ENCODE data around the gene TTC38.

GRCh38 chr22:46275455-46276122 is 7.8 kb downstream of the TTC38 start:
- TF ChIP-seq ZNF350 (tag by site-specific recombination; IDR thresholded peaks at IDR 0.05), result no peak
- no peak for TF ChIP-seq ZNF610 (tag by site-specific recombination; IDR thresholded peaks at IDR 0.05; ENCODE audit: borderline replicate concordance)
- TF ChIP-seq, protein P1, sequence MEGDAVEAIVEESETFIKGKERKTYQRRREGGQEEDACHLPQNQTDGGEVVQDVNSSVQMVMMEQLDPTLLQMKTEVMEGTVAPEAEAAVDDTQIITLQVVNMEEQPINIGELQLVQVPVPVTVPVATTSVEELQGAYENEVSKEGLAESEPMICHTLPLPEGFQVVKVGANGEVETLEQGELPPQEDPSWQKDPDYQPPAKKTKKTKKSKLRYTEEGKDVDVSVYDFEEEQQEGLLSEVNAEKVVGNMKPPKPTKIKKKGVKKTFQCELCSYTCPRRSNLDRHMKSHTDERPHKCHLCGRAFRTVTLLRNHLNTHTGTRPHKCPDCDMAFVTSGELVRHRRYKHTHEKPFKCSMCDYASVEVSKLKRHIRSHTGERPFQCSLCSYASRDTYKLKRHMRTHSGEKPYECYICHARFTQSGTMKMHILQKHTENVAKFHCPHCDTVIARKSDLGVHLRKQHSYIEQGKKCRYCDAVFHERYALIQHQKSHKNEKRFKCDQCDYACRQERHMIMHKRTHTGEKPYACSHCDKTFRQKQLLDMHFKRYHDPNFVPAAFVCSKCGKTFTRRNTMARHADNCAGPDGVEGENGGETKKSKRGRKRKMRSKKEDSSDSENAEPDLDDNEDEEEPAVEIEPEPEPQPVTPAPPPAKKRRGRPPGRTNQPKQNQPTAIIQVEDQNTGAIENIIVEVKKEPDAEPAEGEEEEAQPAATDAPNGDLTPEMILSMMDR (tag by site-specific recombination; IDR thresholded peaks at IDR 0.05), result no peak
- no peak for TF ChIP-seq ZNF146 (tag by site-specific recombination; IDR thresholded peaks at IDR 0.05)
- no peak for TF ChIP-seq BCL11A (tag by site-specific recombination; IDR thresholded peaks at IDR 0.05; ENCODE audit: low read depth)
- TF ChIP-seq, protein P2, sequence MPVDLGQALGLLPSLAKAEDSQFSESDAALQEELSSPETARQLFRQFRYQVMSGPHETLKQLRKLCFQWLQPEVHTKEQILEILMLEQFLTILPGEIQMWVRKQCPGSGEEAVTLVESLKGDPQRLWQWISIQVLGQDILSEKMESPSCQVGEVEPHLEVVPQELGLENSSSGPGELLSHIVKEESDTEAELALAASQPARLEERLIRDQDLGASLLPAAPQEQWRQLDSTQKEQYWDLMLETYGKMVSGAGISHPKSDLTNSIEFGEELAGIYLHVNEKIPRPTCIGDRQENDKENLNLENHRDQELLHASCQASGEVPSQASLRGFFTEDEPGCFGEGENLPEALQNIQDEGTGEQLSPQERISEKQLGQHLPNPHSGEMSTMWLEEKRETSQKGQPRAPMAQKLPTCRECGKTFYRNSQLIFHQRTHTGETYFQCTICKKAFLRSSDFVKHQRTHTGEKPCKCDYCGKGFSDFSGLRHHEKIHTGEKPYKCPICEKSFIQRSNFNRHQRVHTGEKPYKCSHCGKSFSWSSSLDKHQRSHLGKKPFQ (tag by site-specific recombination; IDR thresholded peaks at IDR 0.05), result no peak
- TF ChIP-seq ZNF274 (IDR thresholded peaks at IDR 0.05; ENCODE audit: low read length), result no peak
- no peak for TF ChIP-seq ZNF274 (tag by site-specific recombination; IDR thresholded peaks at IDR 0.05; ENCODE audit: borderline replicate concordance)
- TF ChIP-seq KLF16 (tag by site-specific recombination; IDR thresholded peaks at IDR 0.05), result no peak
- TF ChIP-seq SP2 (tag by site-specific recombination; IDR thresholded peaks at IDR 0.05), result no peak
- no peak for TF ChIP-seq ZNF239 (tag by site-specific recombination; IDR thresholded peaks at IDR 0.05)
- no peak for TF ChIP-seq ZNF184 (tag by site-specific recombination; IDR thresholded peaks at IDR 0.05)
